Gastrocnemius medialis (tissue), 4 donors: ENCODE results near the gene PDCL3. TPM values are rescaled to one million over a fixed set of nuclear protein-coding genes. Genes with fewer than 3 reads are reported as not detected.

ENCODE experiments used
- ATAC-seq, 2 donors: fragments of 150-250 bp; one replicate each; pipeline ENCODE4 v1.9.1; 2016
- DNase-seq, 2 donors: peaks; one replicate each; pipeline ENCODE4 v3.0.0-alpha.2; 2019
- H3K27ac ChIP-seq, 4 donors: fragments of 200-600 bp; sonication (generic); 1 replicate in 1 of 4; 2 replicates in 3 of 4; pipeline ENCODE4 v1.5.1; 2016 to 2018; ENCODE audit warnings: mild to moderate bottlenecking in 2 of 4, moderate library complexity in 1 of 4
- H3K27me3 ChIP-seq, 3 donors: fragments of 200-600 bp; sonication (generic) in 2 of 3; 1 replicate in 1 of 3; 2 replicates in 2 of 3; pipeline versions ENCODE4 v1.5.1 to v1.6.0; 2016 to 2019; ENCODE audit warnings: mild to moderate bottlenecking in 1 of 3, moderate library complexity in 1 of 3
- H3K36me3 ChIP-seq, 2 donors: fragments of 200-600 bp; sonication (generic) in 1 of 2; one replicate each; pipeline ENCODE4 v1.5.1; 2017 to 2018
- H3K4me1 ChIP-seq, 2 donors: fragments of 200-600 bp; sonication (generic) in 1 of 2; one replicate each; pipeline ENCODE4 v1.5.1; 2016 to 2017; ENCODE audit warnings: mild to moderate bottlenecking in 2 of 2
- H3K4me3 ChIP-seq, 4 donors: fragments of 200-600 bp; sonication (generic) in 3 of 4; 1 replicate in 1 of 4; 2 replicates in 3 of 4; pipeline ENCODE4 v1.5.1; 2016 to 2019; ENCODE audit warnings: mild to moderate bottlenecking in 2 of 4
- H3K9me3 ChIP-seq, 3 donors: fragments of 200-600 bp; sonication (generic) in 2 of 3; 1 replicate in 1 of 3; 2 replicates in 2 of 3; pipeline ENCODE4 v1.5.1; 2016 to 2019
- CTCF ChIP-seq, 5 experiments: fragments of 450-650 bp in 3 of 5; fragments of 200-600 bp in 2 of 5; sonication (generic) in 2 of 5; IDR thresholded peaks in 4 of 5; conservative IDR thresholded peaks in 1 of 5; 1 replicate in 4 of 5; 2 replicates in 1 of 5; pipeline ENCODE4 v1.5.1; 2016 to 2019; ENCODE audit warnings: antibody characterized with exemption in 5 of 5, mild to moderate bottlenecking in 3 of 5, moderate library complexity in 3 of 5
- POLR2A ChIP-seq, 2 donors: fragments of 450-650 bp; IDR thresholded peaks; one replicate each; pipeline ENCODE4 v1.6.1; 2017; ENCODE audit warnings: antibody characterized with exemption in 2 of 2, mild to moderate bottlenecking in 2 of 2, moderate library complexity in 2 of 2
- in situ Hi-C, 4 donors: fragments of 200-750 bp; cut with MboI; loops; one replicate each; pipeline versions ENCODE4 v1.15.0 to v1.8.0; 2017; ENCODE audit warnings: low sequenced_read_pairs in 4 of 4
- intact Hi-C: fragments of 100-400 bp; cut with DNase I; formaldehyde crosslinking; loops from one replicate; pipeline ENCODE4 v1.15.1; 2023; ENCODE audit warnings: low total_unique reads
- total RNA-seq, 4 donors: library from RNA; depleted of rRNA; stranded (reverse); fragments of >200 nt; gene quantifications; one replicate each; pipeline versions ENCODE4 v1.1.0 to v1.2.3, GENCODE V29; 2016

PDCL3 gene
- 10 to 100 TPM; 16.6 to 37.3 (median 27.8) TPM for total RNA-seq

GRCh38 chr2:100562613-100563406 lies at the start of gene PDCL3:
TSS of gene PDCL3 (plus strand) at chr2:100562993. CDS start at chr2:100563068, 75 bp downstream.
- Histone ChIP-seq H3K27me3 (no peaks in the 10 kb centered on the region), H3K27ac (peak within 1 kb of the TSS; percentile 94 to 97 (median 95)), H3K9me3 (no peaks in the 10 kb centered on the region), H3K36me3 (peaks cover 0 to 14% of the 10 kb centered on the region in 2 donors), H3K4me1 (peaks cover 0 to 24% of the 10 kb centered on the region in 2 donors), H3K4me3 (peak within 1 kb of the TSS; percentile 66 to 94 (median 80))
- in situ Hi-C loops, result loop anchor here in 1 of 4 donors (25.0 kb wide), 1 partner anchor 1376 kb away; the partner anchor contains the start of genes MITD1 and MRPL30
- intact Hi-C loops, result loop anchor here (1.0 to 5.0 kb wide), 4 partner anchors 136 to 1226 kb away; partner anchors contain the start of genes CNOT11, EIF5B and TXNDC9
- peak; percentile 97 to 98 for ATAC-seq
- peak; percentile 98 for DNase-seq
- TF ChIP-seq POLR2A (IDR thresholded peaks at IDR 0.05), result peak; percentile 62 to 83
- peak in 3 of 5 experiments; percentile 13 to 34 (median 16) for TF ChIP-seq CTCF (IDR thresholded peaks at IDR 0.05 in 4 of 5, conservative IDR thresholded peaks at IDR 0.05 in 1 of 5)

DNA sequence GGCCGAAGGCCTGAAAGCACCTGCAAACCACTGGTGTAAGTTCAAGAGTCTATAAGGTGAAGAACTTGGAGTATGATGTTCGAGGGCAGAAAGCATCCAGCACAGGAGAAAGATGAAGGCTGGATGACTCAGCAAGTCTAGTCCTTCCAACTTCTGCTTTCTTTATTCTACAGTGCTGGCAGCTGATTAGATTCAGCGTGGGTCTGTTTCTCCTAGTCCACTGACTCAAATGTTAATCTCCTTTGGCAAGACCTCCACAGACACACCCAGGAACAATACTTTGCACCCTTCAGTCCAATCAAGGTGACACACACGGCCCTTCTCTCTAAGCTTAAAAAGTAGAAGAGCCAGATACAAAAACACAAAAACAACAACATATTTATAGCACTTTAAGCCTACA lies 49.1 kb upstream of the PDCL3 start:
- H3K36me3 ChIP-seq, result no peaks in the 10 kb centered on the region
- no peak overlapping the region for H3K27ac ChIP-seq
- no peak for TF ChIP-seq POLR2A (IDR thresholded peaks at IDR 0.05)
- TF ChIP-seq CTCF (IDR thresholded peaks at IDR 0.05 in 4 of 5, conservative IDR thresholded peaks at IDR 0.05 in 1 of 5), result no peak
- H3K4me1 ChIP-seq, result no peaks in the 10 kb centered on the region
- H3K4me3 ChIP-seq, result no peak overlapping the region
- no peaks in the 10 kb centered on the region for H3K9me3 ChIP-seq
- DNase-seq, result no peak
- H3K27me3 ChIP-seq, result no peaks in the 10 kb centered on the region
- no peak for ATAC-seq
- in situ Hi-C loops, result no loop called here
- intact Hi-C loops, result no loop called here

GRCh38 chr2:100517556-100517955 lies 45.2 kb upstream of the PDCL3 start:
- H3K27ac ChIP-seq, result no peak overlapping the region
- no peak overlapping the region for H3K4me3 ChIP-seq
- intact Hi-C loops (no loop called here), in situ Hi-C loops (no loop called here)
- no peaks in the 10 kb centered on the region for H3K27me3 ChIP-seq
- no peaks in the 10 kb centered on the region for H3K9me3 ChIP-seq
- H3K4me1 ChIP-seq, result no peaks in the 10 kb centered on the region
- no peak for DNase-seq
- TF ChIP-seq POLR2A (IDR thresholded peaks at IDR 0.05) (no peak), CTCF (IDR thresholded peaks at IDR 0.05 in 4 of 5, conservative IDR thresholded peaks at IDR 0.05 in 1 of 5) (no peak)
- no peak for ATAC-seq
- H3K36me3 ChIP-seq, result no peaks in the 10 kb centered on the region

DNA sequence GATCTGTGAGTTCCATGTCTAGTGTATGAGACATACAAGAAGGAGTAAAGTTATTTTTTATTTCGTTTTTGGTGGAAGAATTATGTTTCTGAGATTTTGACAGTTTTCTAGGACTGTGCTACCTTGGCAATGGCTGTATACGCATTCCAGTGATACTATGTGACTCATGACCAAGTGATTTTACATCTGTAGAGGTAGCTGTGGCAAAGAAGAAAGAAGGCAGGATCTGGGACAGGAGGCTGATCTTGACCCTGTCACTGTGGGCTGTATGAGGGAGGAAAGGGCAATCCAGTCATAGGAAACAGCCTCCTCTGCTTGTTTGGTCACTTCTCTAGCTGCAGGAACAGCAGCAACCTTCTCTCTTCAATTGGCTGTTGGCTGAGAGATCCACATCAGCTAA lies 44.0 kb upstream of the PDCL3 start:
- DNase-seq, result no peak
- intact Hi-C loops, result no loop called here
- TF ChIP-seq POLR2A (IDR thresholded peaks at IDR 0.05) (no peak), CTCF (IDR thresholded peaks at IDR 0.05 in 4 of 5, conservative IDR thresholded peaks at IDR 0.05 in 1 of 5) (no peak)
- no peak overlapping the region for H3K27ac ChIP-seq
- no peaks in the 10 kb centered on the region for H3K9me3 ChIP-seq
- H3K27me3 ChIP-seq, result no peaks in the 10 kb centered on the region
- no peaks in the 10 kb centered on the region for H3K36me3 ChIP-seq
- in situ Hi-C loops, result no loop called here
- no peak overlapping the region for H3K4me3 ChIP-seq
- no peaks in the 10 kb centered on the region for H3K4me1 ChIP-seq
- ATAC-seq, result no peak
